HG03175 (cell line): Measurements from ENCODE around the gene B4GAT1.
"Not testable (repeated sequence)": the region's sequence is repeated elsewhere in the genome, so short reads cannot be mapped to it uniquely, and the experiment has no call there.

ENCODE experiments used
- ATAC-seq: cut with Tn5 transposase; IDR thresholded peaks from one replicate; pipeline ENCODE4 v1.9.1; 2021; ENCODE audit warnings: mild to moderate bottlenecking, moderate library complexity; ENCODE audit not compliant: unreplicated experiment

B4GAT1 gene

GRCh38 chr11:66326261-66327111 is 20.9 kb downstream of the B4GAT1 start:
- no peak for ATAC-seq

- ATAC-seq, result no peak
These were observed 22.2 kb downstream of the B4GAT1 start for GRCh38 chr11:66325263-66325671.

- ATAC-seq, result no peak
These were observed 22.8 kb downstream of the B4GAT1 start for GRCh38 chr11:66324664-66325063.

- ATAC-seq, result no peak
These were observed 23.7 kb downstream of the B4GAT1 start for GRCh38 chr11:66323684-66324083.

- ATAC-seq, result no peak
These were observed 24.5 kb downstream of the B4GAT1 start for GRCh38 chr11:66322732-66323427.

- no peak for ATAC-seq
These were observed 25.8 kb downstream of the B4GAT1 start for GRCh38 chr11:66321606-66322005.

GRCh38 chr11:66320748-66321147 is 26.7 kb downstream of the B4GAT1 start:
- not testable (repeated sequence) for ATAC-seq

GRCh38 chr11:66320289-66320688 is 27.1 kb downstream of the B4GAT1 start:
- ATAC-seq, result not testable (repeated sequence)

GRCh38 chr11:66318600-66318970 is 28.8 kb downstream of the B4GAT1 start:
- no peak for ATAC-seq

- ATAC-seq, result no peak
These were observed 29.5 kb downstream of the B4GAT1 start for GRCh38 chr11:66317723-66318599.

- ATAC-seq, result no peak
These were observed 30.1 kb downstream of the B4GAT1 start for GRCh38 chr11:66317322-66317722.

GRCh38 chr11:66316849-66317251 is 30.6 kb downstream of the B4GAT1 start, which contains the start of gene CD248:
Gene CD248 (minus strand): TSS chr11:66317044. CDS start chr11:66317027, 17 bp downstream.
- no peak for ATAC-seq

GRCh38 chr11:66315921-66316811 is 31.3 kb downstream of the B4GAT1 start:
- ATAC-seq, result no peak

- ATAC-seq, result no peak
These were observed 31.9 kb downstream of the B4GAT1 start for GRCh38 chr11:66315498-66315885.

- no peak for ATAC-seq
These were observed 32.6 kb downstream of the B4GAT1 start for GRCh38 chr11:66314561-66315497.

- ATAC-seq, result no peak
These were observed 33.3 kb downstream of the B4GAT1 start for GRCh38 chr11:66314186-66314501.

- ATAC-seq, result no peak
These were observed 33.9 kb downstream of the B4GAT1 start for GRCh38 chr11:66313321-66314185.
